GM21515 (cell line): Measurements from ENCODE around the gene USP22.

Experiments
- ATAC-seq: cut with Tn5 transposase; IDR thresholded peaks from one replicate; pipeline ENCODE4 v1.9.1; 2021; ENCODE audit not compliant: unreplicated experiment

Gene USP22

DNA sequence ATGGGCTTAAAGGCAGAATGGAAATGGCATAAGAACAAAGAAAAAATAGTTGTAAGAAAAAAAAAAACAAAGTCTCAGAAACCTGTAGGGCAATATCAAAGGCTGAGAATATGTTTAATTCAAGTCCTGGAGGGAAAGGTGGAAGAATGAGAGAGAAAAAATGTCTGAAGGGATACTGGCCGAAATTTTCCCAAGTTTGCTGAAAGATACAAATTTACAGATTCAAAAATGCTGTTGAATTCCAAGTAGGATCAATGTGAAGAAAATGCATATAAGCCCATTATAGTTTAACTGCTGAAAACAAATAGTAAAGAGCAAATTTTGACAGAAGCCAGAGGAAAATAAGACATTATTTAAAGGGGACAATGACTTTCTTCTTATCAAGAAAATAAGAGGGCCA, 6.6 kb upstream of the USP22 start:
- no peak for ATAC-seq

DNA sequence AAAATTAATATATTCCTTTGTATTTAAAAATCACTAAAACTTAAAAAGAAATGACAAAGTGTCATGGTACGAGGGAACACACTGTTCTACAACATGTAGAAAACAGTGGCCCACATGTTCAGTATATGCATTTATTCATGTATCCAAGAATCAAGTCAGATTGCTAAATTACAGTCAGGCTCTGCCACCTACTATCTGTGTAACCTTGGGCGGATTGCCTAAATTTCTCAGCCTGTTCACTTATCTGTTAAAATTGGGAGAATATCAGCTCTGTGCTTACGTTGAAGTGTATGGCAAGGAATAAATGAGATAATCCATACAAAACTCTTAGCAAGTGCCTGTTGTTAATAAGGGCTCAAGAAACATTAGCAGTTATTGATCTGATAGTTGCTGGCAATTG, 3.4 kb upstream of the USP22 start:
- ATAC-seq, result no peak

DNA sequence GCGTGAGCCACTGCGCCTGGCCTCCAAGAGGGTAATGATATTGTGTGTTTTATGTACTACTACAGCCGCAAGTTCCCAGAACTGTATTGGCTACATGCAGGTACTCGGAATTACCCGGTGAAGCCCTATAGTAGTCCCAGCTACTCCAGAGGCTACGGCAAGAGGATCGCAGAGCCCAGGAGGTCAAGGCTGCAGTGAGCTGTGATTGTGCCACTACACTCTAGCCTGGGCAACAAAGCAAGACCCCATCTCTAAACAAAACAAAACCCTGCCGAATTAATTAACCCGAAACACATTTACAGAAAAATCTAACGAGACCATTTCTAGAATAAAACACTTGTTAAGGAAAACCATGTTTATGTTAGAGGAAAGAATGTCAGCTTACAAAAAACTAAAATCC, 2.2 kb upstream of the USP22 start:
- ATAC-seq, result no peak

DNA sequence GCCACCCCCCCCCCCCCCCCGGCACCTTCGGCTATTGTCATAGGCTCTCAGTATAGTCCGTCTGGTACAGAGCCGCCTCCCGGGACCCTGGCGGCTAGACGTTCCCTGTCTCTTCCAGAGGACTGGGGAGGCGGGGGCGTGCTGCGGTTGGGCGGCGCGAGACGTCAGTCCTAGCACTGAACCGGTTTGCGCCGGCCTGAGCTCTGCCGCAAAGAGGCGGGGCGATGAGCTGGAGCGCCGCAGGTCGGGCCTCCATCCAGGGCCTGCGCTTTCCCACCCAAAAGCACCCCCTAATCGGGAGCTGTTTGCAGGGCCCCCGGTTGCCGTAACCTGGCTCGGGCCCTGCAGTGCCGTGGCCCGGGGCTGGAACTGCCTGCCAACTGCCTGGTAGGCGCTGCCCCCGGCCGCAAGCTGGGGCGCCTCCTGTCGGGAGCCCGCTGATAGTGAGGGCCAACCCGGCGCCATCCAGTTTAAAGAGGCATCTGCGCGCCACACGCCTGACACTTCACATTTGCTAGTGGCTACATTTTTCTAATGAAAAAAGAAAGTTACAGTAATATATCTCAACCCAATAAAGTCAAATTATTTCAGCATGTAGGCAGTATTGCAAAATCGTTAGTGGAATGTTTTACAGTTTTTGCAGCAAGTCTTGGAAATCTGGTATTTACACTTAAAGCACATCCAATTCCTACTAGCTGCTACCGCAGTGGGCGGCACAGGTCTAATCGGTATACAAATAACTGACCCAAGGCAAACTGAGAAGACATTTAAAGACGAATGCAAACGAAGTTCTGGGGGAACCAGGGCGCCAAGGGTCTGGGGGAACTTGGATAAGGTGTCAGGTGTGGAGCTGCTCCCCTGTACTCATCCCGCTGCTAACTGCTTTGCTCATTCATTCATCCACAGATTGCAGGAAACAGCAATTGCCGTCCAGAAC, 753 bp upstream of the USP22 start:
- peak; percentile 81 for ATAC-seq

DNA sequence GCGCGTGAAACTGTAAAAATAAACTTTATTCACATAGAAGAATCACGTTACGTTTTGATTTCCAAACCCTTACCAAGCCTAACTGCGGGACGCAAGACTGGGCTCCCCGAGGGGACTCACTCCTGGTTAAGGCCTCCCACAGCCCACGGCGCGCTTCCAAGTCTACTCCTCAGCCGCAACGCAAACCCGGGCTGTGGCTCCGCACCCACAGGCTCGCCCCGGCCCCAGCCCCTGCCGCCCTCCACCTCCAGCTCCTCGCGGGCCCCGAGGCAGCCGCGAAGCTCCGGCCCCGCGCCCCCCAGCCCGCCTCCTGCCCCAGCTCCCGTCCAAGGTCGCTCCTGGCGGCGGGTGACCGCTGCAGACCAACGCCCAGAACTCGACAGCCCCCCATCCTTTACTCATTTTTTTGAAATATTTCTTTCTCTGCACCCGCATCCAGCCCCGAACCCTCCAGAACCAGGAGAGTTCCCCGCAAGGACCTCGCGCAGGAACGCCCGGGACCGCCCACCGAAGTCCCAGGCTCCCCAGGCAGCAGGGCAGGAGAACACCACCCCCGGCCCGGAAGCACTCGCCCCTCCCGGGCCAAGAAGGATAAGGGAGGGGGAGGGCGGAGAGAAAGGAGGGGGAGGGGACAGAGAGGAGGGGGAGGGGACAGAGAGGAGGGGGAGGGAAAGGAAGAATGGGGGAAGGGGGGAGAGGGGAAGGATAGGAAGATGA, 912 bp downstream of the USP22 start:
- ATAC-seq, result no peak

DNA sequence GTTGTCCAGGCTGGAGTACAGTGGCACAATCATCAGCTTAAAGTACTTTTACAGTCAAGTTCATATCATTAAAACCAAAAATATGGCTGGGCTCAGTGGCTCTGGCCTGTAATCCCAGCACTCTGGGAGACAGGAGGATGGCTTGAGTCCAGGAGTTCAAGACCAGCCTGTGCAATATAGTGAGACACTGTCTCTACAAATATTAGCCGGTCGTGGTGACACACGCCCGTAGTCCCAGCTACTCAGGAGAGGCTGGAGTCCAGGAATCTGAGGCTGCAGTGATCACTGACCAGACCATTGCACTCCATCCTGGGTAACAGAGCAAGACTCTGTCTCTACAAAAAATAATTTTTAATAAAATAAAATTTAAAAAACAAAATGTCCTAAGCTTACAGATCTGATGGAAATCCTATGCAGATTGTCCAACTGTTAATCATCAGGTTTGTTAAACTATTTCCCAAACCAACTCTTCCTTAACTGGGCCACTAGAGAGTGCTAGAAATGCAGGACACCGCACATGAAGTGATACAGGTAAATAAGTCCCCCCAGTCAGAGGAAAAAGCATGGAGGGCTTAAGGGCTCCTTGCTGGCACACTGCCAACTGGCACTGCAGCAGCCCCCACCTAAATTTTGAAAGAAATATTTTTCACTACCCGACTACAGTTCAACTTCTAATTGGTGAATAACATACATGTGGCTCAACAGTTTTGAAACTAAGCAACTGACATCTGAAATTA, 2.8 kb downstream of the USP22 start:
- ATAC-seq, result no peak

DNA sequence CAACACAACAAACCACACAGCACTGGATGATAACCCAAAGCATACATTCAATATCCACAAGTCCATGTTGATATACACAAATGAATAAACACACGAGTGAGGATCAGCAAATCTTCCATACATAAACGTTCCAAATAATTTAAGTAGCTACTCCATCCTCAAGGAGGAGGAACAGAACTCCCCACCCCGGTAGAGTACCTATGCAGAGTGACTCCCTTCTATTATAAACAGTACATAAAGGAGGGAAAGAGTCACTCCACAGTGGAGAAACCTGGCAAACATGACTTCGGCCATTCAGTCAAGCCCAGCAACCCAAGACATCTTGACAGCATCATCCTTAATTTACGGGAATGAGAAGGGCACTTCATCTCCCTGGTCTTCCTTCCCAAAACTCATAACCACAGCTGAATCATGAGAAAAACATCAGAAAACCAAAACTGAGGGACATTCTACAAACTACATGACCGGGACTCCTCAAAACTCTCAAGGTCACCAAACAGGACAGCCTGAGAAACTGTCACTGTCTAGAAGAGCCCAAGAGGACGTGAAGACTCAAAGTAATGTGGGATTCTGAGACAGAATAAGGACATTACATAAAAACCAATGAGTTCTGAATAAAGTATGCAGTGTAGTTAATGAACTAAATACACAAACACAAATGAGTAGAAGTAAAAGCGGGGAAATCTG, 5.6 kb downstream of the USP22 start:
- ATAC-seq, result no peak

DNA sequence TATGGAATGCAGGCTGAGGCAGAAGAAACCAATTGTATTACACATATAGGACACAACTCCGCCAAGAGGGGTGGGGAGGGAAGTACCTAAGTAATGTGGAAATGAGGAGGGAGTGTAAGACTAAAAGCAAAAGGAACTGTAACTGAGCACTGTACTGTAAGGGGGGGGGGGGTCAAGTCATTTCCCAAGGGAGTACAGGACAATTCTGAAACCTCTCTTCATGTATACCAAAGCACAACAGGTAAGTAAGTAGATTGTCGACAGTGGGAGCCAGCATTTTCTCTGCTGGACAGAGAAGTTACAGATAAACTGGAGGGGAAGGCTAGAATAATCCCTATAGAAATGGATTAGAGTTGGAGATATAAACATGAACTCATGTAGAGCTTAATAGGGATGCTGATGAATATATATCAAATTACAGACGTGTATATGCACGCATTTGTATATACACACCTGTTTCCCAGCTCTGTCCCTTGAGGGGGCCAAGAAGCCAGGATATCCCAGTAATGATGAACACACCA, 6.4 kb downstream of the USP22 start:
- no peak for ATAC-seq

DNA sequence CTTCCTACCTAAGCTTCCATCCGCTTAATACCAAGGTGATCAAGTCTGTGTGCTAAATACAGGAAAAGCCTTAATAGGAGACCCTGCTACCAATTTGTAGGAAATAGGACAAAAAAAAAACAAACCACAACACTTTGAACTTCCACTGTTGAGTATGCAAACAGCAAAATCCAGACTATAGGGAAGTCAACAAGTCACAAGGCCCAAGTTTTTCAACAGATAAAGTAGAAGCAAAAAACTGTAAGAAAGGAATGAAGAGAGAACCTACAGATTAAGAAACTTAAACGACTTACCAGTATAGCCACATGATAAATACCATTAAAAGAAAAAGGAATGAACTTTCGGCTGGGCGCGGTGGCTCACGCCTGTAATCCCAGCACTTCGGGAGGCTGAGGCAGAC, 7.4 kb downstream of the USP22 start:
- ATAC-seq, result no peak

DNA sequence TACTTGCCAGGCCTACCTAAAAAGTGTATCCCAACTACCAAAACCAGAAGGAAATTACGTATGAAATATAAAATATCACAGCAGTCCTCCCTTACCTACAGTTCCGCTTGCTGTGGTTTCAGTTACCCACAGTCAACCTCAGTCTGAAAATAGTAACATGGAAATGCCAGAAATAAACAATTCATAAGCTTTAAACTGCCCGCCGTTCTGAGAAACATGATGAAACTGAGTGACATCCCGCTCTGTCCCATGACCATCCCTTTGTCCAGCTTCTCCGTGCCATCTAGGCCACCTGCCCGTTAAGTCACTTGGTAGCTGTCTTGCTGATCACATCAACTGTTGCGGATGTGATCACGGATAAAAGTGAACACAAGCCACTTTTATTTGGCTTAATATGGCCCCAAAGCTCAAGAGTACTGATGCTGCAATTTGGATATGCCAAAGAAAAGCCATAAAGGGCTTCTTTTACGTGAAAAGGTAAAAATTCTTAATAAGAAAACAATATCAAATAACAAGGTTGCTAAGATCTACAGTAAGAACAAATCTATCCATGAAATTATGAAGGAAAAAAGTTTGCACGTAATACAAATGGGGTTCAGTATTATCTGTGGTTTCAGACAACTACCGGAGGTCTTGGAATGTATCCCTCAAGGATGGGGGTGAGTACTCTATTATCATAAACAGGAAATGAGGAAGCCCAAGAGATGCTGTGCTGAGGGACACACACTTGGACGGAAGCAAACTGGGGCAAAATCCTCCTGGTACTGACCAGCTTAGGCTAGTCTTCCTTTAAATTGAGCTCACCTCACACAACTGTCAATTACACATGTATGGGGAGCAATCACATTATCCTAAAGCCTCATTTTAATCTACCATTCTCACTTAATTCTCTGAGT, 8.2 kb downstream of the USP22 start:
- ATAC-seq, result no peak

DNA sequence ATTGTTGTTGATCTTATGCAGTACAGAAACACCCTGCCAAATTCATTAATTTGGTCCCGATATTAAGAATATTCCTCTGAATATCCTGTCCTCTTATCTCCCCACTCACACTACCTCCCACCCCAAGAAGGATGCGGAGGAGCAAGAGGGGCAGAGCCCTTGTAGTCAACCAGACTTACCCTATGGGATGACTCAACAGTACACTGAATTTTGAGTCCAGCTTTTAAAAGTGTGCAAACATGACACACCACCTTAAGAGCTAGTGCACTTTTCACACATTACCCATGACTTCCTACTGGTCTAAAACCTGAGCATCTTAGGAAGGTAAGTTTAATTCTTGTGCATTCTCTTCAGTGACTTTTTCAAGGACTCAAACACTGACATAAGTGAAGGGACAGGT, 9.5 kb downstream of the USP22 start:
- no peak for ATAC-seq

DNA sequence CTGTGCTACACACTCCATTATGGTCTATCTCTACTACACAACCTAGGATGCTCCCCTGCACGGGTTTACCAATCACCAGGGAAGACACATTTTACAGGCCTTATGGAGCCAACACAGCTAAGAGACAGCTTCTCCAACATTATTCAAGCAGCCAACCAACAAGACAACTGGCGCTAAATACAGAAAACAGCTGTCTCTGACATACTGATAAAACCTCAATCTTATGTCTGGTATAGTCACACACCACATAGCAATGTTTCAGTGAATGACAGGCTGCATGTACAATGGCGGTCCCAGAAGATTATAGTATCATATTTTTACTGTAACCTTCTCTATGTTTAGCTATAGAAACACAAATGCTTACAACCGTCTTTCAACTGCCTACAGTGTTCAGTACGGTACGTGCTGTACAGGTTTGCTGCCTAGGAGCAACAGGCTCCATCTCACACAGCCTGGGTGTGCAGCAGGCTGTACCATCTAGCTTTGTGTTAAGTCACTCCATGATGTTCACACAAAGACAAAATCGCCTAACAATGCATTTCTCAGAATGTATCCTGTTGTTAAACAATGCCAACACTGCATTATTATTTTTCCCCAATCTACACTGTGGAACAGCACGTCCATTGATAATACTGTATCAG, 10.9 kb downstream of the USP22 start:
- ATAC-seq, result no peak

DNA sequence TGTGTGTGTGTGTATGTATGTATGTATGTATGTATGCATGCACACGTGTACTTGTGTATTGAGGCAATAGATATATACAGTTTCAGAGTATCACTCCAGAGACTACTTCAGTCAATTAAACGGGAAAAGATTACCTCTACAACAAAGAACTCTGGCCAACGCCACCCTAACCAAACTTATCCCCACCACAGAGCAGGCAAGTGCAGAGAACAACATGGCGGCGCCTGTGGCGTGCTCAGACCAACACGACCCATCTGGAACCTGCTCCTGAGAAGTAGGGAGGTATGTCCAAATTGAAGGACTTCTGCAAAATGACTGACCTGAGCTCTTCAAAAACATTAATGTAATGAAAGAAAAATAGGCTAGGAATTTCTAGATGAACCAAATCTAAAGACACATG, 12.4 kb downstream of the USP22 start:
- ATAC-seq, result no peak

DNA sequence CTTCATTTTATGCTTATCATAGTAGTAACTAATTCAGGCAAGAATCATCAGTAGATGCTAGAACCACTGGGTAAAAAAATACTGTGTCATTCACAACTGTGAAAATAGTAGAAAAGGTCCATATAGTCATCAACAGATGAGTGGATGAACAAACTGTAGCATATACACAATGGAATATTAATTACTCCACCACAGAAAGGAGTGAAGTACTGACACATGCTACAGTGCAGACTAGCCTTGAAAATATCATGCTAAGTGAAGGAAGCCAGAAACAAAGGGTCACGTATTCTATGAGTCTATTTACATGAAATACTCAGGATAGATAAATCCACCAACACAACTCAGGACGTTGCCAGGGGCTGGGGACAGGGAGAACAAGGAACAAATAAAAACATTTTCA, 13.3 kb downstream of the USP22 start:
- no peak for ATAC-seq

DNA sequence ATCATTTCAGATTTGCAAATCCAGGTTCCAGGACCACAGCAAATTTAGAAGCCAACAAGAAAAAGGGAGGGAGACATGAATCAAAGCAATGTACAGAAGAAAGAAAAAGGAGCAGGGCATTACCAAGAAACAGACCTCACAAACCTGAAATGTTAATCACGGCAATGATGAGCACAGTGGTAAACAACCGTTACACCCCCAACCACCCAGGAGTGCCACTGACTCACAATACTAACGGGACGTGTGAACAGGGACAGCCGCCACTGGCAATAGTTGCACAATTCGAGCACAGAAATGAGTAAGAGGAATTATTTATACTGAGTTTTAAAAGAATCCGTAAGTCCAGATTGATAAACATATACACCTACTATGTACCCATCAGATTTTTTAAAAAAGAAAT, 13.8 kb downstream of the USP22 start:
- no peak for ATAC-seq

DNA sequence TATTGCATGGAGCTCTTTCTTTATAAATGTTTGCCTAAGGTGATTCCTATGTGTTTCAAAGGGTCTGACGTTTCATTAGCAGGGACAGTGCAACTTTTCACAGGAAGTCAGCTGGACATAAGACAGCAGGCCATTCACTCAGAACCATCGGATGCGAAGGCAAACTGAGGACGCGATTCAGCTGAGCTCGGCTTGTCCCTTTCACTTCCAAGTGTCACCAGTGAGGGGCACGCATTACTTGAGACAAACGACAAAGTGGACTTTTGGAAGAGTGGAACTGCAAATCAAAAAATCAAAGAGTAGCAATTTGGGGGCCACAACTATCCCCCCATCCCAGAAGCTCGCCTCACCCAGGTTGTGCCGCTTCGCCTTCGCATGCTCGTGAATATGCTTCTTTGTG, 14.6 kb downstream of the USP22 start:
- no peak for ATAC-seq

DNA sequence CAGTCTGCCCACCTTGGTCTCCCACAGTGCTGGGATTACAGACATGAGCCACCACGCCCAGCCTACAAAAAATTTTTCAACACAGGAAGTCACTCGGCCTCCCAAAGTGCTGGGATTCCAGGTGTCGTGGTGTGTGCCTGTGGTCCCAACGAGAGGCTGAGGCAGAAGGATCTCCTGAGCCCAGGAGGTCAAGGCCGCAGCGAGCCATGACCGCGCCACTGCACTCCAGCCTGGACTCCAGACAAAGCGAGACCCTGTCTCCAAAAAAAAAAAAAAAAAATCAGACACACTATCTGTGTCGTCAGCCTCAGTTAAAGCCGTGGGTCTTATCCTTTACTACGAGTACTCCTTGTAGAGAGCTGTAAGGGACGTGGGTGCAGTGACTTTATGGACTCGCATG, 15.8 kb downstream of the USP22 start:
- no peak for ATAC-seq

DNA sequence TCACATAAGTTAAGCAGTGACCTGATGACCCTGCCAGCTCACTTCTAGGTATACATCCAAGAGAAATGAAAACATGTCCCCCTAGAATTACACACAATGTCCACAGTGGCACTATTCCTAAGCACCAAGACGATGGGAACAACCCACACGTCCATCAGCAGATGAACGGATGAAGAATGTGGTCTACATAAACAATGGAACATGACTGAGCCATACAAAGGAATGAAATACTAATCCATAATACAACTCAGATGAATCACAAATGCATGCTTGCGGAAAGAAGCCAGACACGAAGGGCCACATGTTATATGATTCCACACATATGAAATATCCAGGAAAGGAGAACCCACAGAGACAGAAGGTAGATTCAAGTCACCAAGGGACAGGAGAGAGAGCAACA, 17.4 kb downstream of the USP22 start:
- ATAC-seq, result no peak

DNA sequence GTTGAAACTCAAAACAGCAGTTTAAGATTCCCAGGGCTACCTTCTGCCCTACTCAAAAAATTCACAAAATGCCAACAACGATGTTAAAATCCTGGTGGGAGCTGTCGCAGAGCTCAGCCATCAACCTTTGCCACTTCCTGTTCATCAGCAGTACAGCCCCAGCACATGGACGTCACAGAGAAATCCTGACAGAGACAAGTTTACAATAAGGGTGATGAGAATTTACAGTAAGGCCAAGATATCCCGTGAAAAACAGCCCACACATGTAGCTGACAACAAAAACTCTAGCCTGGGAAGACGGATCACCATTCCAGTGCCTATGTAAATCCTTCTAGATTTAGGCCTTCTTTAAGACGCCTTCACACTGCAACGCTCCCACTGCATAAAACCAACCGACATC, 18.8 kb downstream of the USP22 start:
- ATAC-seq, result no peak
